NCI-H2196 (cell line): ENCODE data around the gene ABCC6.

Source experiments
- DNase-seq: peaks from one replicate; lab custom pipeline; 2025; ENCODE audit not compliant: unreplicated experiment; lab: John Stamatoyannopoulos, UW

The ABCC6 gene

DNA sequence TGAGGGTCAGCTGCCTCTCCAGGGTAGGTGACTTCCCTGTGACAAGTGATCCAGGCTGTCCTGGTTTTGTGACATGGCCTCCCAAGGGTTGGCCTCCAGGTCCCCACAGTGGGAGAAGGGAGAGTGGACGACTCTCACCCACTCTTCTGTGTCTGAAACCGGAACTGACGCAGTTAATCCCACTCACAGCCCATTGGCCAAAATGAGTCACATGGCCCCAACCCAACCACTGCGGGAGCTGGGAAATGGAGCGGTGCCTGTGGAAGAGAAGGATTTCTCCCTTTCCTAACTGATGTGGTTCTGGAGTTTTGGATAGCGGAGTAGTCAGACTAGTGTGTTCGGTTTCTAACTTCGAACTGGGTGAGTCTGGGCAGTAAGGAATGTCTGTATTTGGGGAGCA is 79.4 kb downstream of the ABCC6 start:
- no peak for DNase-seq

DNA sequence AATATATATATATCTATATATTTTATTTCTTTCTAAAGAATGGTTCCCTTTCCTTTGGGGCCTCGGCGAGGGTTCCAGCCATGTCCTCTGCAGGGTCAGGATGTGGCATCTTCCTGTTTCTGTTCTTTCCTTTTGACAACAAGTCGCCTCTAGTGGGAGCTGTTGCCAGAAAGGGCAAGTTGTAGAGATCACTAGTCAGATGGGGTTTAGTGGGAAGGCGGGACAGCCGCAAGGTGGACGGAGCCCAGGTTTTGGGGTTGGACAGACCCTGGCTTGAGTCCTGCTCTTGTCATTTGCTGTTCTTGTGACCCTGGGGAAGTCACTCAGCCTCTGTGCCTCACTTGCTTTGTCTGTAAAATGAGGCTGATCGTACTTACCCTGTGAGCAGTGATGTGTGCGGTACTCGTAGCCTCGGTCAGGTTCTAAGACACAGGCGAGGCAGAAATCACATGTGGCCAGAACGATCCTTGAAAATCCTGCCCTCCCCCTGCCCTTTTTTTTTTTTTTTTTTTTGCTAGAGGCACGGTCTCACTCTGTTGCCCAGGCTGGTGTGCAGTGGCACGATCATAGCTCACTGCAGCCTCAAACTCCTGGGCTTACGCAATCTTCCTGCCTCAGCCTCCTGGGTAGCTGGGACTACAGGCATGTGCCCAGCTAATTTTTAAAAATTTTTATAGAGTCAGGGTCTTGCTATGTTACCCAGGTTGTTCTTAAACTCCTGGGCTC is 80.1 kb downstream of the ABCC6 start:
- peak; percentile 19 for DNase-seq

DNA sequence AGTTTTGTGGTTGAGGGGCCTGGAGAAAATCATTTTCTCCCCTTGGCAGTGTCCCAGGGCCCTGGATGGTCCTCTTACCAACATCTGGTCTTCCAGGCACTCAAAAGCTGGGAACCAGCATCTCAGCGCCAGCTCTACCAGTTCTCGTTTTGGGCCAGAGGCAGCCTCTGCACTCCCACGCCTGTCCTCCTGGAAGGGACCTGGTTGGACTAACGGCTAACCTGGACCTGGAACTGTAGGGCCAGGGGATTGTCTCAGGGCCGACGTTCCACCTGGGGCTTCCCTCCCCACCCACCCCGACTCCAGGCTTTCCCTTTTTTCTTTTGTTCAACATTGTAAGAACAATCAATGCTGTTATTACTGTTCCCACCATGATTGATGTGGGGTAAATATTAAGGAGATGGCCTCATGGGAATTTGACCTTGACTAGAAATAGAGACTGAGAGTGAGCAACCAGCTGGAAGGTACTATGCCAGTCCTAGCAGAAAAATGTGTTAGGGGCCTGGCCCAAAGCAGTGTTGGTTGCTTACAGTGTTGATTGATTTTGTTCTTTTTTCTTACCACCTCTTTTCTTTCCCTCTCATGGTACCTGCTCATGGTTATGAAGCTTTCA is 81.4 kb downstream of the ABCC6 start:
- DNase-seq, result no peak

DNA sequence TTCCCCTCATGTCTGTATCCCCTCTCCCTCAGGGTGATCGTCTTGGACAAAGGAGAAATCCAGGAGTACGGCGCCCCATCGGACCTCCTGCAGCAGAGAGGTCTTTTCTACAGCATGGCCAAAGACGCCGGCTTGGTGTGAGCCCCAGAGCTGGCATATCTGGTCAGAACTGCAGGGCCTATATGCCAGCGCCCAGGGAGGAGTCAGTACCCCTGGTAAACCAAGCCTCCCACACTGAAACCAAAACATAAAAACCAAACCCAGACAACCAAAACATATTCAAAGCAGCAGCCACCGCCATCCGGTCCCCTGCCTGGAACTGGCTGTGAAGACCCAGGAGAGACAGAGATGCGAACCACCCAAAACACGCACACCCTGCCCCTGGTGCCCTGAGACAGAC is 82.2 kb downstream of the ABCC6 start:
- no peak for DNase-seq

DNA sequence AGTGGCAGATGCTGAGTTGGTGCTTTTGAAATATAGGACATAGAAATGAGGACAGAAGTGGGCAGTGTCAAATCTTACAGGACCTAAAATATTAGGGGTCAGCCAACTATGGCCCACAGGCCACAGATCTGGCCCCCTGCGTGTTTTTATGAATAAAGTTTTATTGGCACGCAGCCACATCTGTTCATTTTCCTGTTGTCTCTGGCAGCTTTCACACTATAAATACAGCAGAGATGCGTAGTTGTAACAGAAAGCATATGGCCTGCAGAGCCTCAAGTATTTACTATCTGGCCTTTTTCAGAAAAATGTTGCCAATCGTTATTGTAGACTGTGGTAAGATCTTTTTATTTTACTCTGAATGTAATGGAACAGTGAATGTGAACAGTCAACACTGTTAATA is 82.8 kb downstream of the ABCC6 start:
- DNase-seq, result no peak

DNA sequence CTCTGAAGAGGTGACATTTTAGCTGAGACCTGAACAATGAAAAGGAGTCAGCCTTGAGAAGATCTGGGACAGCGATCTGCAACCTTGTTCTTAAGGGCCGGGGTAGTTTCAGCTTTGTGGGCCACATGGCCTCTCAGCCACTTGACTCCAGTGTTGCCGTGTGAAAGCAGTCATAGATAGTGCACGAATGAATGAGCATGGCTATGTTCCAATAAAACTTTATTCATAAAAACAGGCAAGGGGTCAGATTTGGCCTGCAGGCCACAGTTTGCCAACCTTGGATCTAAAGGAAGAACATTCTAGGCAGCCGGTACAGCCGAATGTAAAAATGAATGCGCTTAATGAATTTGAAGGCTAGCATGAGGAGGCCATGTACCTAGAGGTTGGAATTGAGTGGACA is 83.5 kb downstream of the ABCC6 start:
- DNase-seq, result no peak

DNA sequence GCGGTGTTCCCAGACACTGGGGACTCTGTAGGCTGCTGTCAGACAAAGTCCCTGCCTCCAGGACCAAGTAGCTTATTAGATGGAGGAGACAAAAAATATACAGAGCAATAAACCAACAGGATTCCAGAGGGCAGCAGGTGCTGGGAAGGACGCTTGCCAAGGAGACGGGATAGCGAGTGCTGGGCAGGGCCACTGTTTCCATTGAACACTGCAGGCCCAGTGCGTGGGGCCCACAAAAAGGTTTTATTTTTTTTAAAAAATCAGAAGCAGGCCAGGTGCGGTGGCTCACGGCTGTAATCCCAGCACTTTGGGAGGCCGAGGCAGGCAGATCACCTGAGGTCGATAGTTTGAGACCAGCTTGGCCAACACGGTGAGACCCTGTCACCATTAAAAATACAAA is 84.2 kb downstream of the ABCC6 start:
- DNase-seq, result no peak

DNA sequence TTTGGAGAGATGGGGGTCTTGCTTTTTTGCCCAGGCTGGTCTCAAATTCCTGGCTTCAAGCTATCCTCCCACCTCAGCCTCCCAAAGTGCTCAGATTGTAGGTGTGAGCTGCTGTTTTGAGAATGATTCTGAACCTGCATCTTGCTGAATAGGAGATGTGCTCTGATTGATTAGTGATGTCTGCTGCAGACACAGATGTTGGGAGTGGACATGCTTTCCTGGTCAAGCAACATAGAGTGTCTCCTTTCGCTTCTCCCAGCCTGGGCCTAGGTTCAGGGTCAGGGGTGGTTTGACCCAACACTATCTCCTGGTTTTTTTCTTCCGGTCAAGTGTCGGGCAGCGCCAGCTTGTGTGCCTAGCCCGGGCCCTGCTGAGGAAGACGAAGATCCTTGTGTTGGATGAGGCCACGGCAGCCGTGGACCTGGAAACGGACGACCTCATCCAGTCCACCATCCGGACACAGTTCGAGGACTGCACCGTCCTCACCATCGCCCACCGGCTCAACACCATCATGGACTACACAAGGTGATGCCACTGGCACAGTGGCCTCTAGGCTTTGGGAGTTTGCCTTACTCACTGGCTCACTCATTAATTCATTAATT is 85.2 kb downstream of the ABCC6 start:
- no peak for DNase-seq

DNA sequence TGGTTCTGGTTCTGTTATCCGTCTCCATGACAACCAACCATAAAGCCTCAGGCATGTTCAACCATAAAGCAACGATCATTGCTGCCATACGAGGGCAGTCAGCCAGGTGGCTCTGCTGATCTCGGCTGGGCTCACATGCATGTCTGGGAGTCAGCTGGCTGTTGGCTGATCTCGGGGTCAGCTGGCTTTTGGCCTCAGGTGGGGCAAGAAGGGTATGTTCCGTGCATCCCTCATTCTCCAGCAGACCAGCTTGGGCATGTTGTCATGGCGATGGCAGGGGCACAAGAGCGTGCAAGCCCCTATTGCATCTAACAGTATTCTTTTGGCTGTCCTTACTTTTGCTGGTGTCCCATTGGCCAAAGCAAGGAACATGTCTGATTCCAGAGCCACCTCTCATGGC is 86.2 kb downstream of the ABCC6 start:
- no peak for DNase-seq

DNA sequence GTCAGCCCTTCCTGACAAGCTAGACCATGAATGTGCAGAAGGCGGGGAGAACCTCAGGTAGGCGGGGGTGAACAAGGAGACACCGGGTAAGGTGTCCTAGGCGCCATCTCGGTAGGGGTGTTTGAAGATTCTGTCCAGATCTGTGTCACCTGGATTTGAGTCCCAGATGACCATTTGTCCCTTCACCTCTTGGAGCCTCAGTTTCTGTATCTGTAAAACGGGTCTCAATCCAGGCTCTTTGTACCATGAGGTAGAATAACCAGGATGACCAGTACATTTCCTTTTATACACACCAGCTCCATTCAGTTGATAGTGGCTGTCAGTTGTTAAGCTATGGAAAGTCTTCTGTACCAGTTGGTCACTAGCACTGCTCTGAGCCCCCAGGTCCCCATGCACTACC is 86.7 kb downstream of the ABCC6 start:
- no peak for DNase-seq

DNA sequence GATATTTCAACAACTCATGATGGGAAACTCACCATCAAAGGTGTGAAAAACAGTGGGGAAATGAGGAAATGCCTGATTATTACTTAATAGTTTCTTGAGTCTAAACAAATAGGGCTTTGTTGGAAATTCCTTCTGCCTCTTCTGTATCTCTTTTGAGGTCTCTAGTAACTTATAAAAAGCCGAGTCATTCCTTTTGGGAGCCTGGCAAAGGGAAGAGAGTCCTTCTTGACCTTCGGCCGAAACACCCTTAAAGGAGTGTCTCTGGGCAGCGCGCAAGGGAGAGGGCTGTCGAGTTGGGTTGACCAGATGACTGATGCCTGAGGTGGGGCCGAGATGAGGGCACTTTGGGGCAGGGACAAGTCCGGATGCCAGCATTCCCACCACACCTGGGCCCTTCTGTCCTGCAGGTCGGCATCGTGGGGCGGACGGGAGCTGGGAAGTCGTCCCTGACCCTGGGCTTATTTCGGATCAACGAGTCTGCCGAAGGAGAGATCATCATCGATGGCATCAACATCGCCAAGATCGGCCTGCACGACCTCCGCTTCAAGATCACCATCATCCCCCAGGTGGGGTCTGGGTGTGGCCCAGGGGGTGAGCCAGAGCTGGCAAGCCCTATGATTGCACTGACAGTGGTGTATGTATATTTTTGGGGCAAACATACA is 89.2 kb downstream of the ABCC6 start:
- DNase-seq, result no peak

DNA sequence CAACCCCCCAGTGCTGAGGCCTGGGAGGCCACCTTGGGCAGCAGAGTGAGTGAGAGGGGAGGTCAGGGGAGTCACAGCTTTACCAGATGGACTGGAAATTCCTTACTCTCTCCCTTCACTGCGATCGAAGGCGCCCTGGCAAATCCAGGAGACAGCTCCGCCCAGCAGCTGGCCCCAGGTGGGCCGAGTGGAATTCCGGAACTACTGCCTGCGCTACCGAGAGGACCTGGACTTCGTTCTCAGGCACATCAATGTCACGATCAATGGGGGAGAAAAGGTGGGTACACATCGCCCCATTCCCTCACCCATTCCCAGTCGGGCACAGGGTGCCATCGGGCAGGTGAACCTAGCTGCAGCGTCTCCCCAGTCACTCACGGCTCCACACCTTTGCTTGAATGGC is 91.6 kb downstream of the ABCC6 start:
- no peak for DNase-seq

DNA sequence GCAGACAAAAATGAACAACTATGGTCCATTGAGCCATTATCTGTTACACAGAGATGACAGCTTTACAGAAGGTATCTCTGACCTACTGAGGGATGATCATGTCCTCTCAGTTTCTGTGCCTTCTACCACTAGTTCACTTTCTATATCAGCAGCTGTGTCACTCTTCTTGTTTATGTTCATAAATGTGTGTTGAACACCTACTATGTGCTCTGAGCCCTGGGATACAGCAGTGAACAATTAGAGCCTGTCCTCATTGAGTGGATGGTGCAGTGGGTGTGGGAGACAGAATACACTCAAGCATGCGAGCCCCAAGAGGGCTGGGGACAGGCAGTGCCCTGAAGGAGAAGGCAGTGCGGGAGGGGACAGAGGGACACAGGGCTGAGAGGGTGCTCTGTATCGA is 92.1 kb downstream of the ABCC6 start:
- no peak for DNase-seq

DNA sequence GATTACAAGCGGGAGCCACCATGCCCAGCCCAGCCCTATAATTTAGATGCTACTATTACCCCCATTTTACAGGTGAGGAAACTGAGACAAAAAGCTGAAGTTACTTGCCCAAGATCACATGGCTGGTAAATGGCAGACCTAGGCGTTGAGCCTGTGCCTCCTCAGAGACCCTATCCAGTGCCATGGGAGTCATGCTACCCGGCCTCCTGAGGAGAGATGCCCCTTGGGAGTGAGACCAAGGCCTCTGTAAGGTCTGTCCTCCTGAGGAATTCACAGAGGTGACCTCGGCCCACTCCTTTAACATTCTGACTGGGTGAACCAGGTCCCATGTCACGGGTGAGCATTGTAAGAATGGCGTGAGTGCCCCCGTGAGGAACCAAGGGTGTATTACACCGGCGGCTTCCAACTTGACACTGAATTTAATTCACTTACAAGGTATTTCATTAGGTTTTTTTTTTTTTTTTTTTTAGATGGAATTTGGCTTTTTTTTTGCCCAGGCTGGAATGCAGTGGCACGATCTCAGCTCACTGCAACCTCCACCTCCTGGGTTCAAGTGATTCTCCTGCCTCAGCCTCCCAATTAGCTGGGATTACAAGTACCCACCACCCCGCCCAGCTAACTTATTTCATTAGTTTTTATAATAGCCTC is 95.7 kb downstream of the ABCC6 start:
- DNase-seq, result peak; percentile 80

DNA sequence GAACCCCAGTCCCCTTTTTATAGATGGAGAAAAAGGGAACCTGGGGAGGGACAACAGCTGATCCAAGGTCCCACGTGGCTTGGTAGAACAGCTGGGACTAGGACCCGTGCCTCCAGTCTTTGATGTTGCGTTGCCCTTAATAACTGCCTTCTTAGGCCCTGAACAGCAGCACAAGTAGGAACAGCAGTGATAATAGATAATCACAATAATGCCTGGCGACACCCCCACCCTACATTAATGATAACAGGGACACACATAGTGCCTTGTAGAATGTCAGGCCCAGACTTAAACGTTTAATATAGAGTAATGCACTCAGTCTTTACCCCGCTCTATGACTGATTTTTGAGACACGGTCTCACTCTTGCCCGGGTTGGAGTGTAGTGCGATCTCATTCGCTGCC is 96.4 kb downstream of the ABCC6 start:
- DNase-seq, result no peak

DNA sequence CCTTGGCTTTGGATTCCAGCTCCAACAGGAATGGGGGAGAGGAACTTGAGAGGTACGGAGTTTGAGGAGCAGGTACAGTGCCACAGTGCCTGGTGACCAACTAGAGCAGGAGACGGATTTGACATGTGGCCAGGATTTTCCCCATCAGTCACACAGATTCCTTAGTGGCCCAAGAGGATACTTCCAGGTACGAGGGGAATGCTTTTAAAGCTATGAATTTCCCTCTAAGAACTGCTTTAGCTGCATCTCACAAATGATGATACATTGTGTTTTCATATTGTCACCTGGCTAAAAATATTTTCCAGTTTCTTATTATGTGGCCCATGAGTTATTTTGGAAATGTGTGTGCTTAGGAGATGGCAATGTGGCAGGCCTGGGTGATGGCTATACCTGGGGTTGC is 98.3 kb downstream of the ABCC6 start:
- DNase-seq, result no peak

DNA sequence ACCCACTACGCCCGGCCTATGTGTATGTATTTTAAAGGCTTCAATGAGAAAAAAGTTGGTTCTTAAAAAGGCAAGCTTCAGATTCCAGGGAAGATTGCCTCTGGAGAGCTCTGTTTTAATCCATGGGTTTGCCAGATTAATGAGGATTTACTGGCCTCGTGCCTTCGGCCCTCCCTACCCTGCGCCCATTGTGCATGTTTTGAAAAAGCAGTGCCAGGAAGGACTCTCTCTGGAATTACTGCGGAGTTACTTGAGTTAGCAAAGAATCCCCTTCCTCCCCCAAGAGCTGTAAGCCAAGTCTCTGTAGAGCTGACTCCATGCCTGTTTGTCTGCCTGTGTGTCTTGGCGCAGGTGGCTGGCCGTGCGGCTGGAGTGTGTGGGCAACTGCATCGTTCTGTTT is 98.9 kb downstream of the ABCC6 start:
- no peak for DNase-seq

DNA sequence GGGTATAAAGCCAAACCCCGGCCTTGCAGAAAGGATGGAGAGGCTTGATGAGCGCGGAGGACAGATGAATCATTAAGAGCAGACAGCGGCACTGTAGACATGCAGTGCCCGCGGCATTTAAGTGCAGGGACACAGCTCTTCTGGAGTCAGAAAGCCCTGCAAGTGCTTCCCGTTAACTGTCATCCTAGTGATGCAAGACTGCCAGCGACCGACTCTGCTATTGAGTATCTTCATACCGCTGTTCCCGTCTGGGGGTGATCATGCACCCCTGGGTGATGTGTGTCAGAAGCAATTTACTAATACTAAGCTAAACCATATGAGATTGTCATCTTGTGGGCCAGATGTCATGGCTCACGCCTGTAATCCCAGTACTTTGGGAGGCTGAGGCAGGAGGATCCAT is 101.0 kb downstream of the ABCC6 start:
- no peak for DNase-seq

DNA sequence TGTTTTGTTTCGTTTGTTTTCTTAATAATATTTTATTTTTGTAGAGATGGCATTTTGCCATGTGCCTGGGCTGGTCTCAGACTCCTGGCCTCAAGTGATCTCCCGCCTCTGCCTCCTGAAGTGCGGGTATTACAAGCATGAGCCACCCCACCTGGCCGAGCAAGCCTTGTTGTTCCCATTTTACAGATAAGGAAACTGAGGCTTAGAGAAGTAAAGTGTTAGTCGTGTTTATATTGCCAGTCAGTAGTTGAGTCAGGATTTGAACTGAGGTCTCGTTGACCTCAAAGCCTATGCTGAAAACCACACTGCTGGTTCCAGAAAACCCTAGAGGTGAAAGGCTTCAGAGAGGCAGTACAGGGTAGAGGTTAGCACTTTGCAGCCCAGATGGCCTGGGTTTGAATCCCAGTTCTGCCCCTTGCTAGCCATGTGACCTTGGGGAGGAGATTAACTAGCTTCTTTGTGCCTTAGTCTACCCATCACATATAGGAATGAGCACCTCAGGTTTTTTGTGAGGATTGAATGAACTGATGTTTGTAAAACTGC is 102.0 kb downstream of the ABCC6 start:
- DNase-seq, result no peak

DNA sequence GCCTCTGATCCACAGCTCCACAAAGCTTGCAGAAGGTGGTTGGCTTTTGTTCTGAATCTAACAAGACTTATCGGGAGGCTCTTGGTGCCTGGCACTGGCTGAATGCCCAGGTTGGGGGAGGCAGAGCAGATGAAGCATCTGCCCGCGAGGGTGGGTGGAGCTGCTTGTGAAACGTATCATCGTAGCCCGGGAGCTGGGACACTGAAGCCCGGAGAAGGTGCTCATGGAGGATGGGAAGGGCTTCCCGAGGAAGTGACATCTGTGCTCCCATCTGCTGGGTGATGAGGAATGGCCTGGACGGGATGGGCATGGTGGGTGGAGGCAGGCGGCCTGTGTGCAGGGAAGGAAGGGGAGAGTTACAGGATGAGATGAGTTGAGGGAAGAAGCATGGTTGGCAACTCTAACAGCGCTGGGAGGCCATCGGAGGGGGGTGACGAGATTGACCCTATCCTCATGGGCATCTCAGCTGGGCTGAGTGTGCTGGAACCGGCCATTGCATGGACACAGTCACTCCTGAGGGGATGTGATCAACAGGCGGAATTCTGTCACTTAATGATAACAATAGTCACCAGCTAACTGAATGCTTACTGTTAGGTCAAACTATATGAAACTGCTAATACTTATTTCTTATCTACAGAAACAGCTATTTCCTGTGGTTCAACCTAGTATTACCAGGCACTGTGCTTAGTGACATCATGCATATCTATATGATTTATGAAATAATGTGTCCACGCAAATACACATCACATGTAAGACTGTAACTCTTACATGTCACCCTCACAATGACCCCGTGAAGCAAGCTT is 102.7 kb downstream of the ABCC6 start:
- peak; percentile 91 for DNase-seq

DNA sequence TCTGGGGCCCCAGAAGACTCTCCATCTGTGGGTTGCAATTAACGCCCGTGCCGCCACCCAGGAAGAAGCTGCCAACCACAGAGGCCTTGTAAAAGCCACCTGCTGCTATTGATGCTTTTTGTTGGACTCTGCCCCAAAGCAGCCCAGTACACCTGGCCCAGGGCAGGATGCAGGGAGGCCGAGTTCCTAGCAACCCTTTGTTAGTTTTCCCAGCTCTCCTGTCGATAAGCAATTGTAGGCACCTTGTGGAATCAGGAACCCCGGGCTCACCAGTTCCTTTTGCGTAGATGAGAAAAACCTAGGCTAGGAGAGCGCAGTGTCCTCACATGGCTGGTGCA is 103.3 kb downstream of the ABCC6 start:
- peak; percentile 91 for DNase-seq
